HG03439 (cell line): Measurements from ENCODE around the gene HYI.

Experiments used
- ATAC-seq: cut with Tn5 transposase; IDR thresholded peaks from one replicate; pipeline ENCODE4 v1.9.1; 2021; ENCODE audit warnings: mild to moderate bottlenecking, moderate library complexity; ENCODE audit not compliant: unreplicated experiment

The HYI gene

GRCh38 chr1:43445606-43446387, 7.9 kb downstream of the HYI start:
- ATAC-seq: no peak

DNA sequence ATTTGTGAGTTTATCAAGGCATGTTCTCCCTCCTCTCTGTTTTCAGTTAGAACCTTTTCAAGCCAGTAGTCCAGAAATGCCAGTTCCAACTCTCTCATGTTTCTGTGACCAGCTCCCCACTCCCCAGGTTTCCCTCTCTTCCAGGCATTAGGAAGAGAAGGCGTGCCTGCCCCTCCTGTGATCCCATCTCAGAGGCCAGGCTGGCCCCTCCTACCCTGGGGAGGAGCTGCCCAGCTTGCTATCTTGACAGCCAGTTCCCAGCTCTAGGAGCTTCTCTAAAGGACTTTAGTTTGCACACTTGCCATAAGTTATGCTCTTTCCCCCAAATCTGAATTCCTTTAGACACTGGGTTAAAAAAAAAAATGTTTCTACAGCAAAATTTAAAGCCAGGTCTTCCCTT, 8.9 kb downstream of the HYI start:
- no peak for ATAC-seq

DNA sequence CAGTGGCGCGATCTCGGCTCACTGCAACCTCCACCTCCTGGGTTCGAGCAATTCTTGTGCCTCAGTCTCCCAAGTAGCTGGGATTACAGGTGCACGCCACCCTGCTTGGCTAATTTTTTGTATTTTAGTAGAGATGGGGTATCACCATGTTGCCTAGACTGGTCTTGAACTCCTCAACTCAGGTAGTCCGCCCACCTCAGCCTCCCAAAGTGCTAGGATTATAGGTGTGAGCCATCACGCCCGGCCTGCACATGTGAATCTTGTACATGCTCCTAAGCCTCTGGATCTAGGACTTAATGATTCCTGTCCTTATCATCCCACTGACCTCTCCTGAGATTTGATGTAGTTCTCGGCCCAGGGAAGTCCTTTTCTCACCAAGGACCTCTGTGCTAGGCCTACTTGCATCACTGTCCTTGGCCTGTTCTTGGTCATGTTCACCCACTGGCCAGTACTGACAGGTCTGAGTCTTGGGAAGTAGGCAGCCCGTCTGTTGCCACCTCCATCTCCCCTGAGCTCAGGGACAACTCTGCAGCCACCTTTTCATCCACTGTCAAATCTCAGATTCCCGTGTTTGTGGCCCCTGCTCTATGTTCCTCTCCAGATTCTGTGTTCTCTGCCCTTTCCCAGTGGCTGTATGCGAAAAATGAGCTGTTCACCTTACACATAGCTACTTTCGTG, 9.4 kb downstream of the HYI start:
- ATAC-seq: no peak

DNA sequence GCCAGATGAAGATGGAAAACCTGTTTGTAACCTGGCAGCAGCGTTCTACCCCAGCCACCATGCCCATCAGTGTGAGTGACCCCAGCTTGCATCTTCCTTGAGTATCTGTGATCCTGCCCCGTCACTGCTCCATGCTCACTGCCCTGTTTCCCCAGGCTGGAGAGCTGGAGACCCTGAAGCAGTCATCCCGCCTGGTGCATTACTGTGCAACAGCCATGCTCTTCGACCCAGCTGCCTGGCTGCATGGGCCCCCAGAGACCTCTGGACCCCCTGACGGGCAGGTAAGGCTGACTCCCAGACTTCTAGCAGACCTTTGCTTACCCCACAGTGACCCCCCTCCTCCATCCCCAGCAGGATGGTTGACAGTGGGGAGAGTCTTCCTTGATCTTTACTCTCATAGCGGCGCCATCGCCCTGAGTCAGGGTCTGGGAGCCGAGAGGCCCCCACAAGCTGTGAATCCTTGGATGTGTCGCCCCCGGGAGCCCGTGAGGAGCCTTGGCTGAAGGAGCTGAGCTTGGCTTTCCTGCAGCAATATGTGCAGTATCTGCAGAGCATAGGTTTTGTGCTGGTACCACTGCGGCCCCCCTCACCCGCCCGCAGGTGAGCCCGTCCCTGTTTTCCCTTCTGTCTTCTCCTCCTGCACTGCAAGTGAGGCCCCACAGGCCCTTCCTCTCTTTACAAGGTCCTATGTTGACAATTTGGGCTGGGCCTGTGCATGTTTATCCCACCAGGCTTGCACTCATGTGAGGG, 10.4 kb downstream of the HYI start:
- no peak for ATAC-seq

GRCh38 chr1:43442756-43443155, 11.0 kb downstream of the HYI start:
- ATAC-seq: no peak

DNA sequence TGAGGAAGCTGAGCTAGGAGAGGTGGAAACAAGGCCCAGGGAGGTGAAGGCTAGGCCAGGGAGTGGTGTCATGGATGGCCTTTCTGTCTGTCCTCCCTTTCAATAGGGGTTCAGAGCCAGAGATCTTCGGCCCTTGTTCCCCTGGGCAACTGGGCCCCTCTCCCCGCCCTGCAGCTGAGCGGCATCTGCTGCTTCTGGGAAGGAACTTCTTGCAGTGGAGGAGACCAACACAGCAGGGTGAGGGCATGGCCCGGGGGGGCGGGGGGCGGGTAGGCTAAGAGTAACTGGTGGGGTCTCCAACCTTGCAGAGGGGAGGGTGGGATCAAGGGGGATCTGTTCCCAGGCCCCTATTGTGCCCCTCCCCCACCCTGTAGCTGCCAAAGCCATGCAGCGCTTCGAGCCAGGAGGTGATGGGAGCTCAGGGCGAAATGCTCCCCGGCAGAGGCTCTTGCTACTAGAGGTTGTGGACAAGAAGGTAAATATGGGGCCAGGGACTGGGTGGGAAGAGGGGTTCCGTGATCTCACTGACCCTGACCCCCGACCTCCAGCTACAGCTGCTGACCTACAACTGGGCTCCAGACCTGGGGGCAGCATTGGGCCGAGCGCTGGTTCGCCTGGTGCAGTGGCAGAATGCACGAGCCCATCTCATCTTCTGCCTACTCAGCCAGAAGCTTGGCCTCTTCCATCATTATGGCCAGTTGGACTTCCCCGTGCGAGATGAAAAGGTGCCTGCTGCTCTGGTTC, 11.7 kb downstream of the HYI start:
- ATAC-seq: no peak

GRCh38 chr1:43441166-43441893, 12.4 kb downstream of the HYI start:
- ATAC-seq: no peak

GRCh38 chr1:43440358-43440757, 13.4 kb downstream of the HYI start:
- no peak for ATAC-seq

GRCh38 chr1:43439781-43440180, 13.9 kb downstream of the HYI start:
- ATAC-seq: no peak

GRCh38 chr1:43438953-43439581, 14.7 kb downstream of the HYI start:
- ATAC-seq: no peak

GRCh38 chr1:43438576-43438952, 15.2 kb downstream of the HYI start:
- ATAC-seq: no peak

DNA sequence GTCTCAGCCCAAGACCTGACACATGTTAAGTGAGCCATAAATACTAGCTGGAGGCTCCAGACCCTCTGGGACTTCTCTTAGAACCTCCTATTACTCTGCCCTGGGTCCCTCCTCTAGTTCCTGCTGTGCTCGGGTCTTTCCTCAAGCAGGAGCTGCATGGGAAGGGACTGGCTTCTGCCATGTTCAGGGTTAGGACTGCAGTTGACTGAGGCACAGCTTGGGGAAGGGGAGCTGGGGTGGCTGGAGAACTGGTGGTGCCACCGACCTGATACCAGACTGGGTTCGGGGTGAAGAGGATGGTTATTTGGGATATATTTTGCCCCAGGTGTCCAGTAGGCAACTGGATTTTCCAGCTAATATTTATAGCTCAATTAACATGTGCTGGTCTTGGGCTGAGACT, 15.7 kb downstream of the HYI start:
- no peak for ATAC-seq

- no peak for ATAC-seq
Observed at GRCh38 chr1:43437031-43437973, 16.4 kb downstream of the HYI start.

DNA sequence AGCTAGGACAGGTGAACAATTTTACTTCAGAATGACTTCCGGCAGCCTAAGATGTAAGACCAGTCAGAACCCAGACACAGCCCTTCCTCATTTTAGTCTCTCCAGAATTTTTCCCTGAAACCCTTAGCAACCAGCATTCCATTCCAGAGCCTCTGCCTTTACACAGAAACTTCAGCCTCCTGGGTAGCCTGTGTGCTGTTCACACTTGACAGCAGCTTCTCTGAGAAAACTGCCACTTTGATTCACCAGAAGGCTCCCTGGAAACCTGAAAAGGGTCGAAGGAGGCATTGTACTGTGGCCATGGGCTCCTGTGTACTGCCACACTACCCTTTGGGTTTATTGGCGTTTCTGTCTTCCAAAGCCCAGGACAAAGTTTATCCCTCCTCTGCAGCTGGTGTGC, 17.4 kb downstream of the HYI start:
- ATAC-seq: no peak

- ATAC-seq: no peak
Observed at GRCh38 chr1:43435146-43436145, 18.3 kb downstream of the HYI start.

DNA sequence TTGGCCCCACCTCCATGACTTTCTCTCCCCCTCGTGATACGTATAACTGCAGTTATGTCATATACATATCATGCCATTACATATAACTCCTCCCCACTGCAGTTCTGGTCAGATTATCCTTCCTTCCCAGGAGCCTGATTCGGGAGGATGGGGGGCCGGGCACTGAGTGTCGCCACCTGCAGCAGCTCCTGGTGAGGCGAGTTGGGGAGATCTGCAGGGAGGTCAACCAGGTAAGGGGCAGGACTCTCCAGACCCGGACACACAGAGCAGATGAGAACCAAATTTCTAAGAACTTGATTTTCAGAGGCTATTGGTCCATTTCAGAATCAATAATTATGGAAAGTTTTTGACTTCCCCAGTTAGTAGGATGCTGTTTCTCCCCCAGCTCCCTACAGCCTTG, 19.5 kb downstream of the HYI start:
- no peak for ATAC-seq

DNA sequence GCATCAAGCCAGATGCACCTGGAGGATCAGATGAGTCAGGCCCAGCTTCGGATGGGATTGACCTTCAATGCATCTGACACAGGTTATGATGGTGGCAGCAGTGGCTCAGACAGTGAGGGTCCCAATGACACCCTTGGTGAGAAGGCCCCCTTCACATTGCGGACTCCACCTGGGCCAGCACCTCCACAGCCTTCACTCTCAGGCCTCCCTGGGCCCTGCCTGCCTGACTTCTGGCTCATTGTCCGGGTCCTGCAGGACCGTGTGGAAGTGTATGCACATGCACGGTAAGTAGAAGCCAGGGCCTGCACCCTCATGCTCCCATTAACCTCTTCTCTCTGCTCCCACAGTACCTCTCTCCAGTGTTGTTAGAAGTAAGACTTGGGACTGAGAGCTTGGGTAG, 20.8 kb downstream of the HYI start:
- ATAC-seq: no peak
